Measurements from ENCODE around the gene ATAD3C. TPM values are rescaled to one million over a fixed set of nuclear protein-coding genes. Genes with fewer than 3 reads are reported as not detected.
"Not testable (repeated sequence)": the region's sequence is repeated elsewhere in the genome, so short reads cannot be mapped to it uniquely, and the experiment has no call there.

ATAD3C gene
- total and polyA plus RNA-seq, 2 of the 4 experiments (the other 2 are of a cell fraction), result not detected

- H3K9me1 ChIP-seq (ENCODE audit: insufficient read depth, low read length); H3K56ac ChIP-seq (ENCODE audit: extremely low read depth, insufficient read depth, low read length); H2BK5ac ChIP-seq (ENCODE audit: low read depth, low read length, poor library complexity, severe bottlenecking); H3K9ac ChIP-seq (ENCODE audit: low read depth, low read length); CTCF ChIA-PET; in situ Hi-C loops (cut with MboI; ENCODE audit: low sequenced_read_pairs); H3K4ac ChIP-seq (ENCODE audit: low read depth, low read length); DNase-seq; H3K14ac ChIP-seq (replicated peaks; ENCODE audit: low read depth, low read length); H3K4me3 ChIP-seq (ENCODE audit: insufficient read depth, low read depth, low read length); H2AK9ac ChIP-seq (replicated peaks; ENCODE audit: low read depth, low read length, poor library complexity); BruUV-seq (replicated peaks); H4K91ac ChIP-seq (ENCODE audit: insufficient read depth, low read depth, low read length); H3K27ac ChIP-seq (ENCODE audit: insufficient read depth, low read length); H2BK20ac ChIP-seq (ENCODE audit: low read depth, low read length); H3K9me3 ChIP-seq (ENCODE audit: control insufficient read depth, insufficient read depth, low read length); H2BK15ac ChIP-seq (ENCODE audit: low read depth, low read length); H3K4me2 ChIP-seq (ENCODE audit: low read depth, low read length); H4K5ac ChIP-seq (ENCODE audit: low read depth, low read length); H2BK120ac ChIP-seq (ENCODE audit: low read depth, low read length); H4K8ac ChIP-seq (ENCODE audit: low read depth in 2 of 2, low read length in 2 of 2); intact Hi-C loops (cut with micrococcal nuclease); H3K4me1 ChIP-seq (ENCODE audit: control insufficient read depth, insufficient read depth, low read length); ATAC-seq (ENCODE audit: low read depth); POLR2A ChIA-PET (ENCODE audit: unreplicated experiment); H3K18ac ChIP-seq (ENCODE audit: low read depth, low read length); H3K27me3 ChIP-seq (ENCODE audit: control insufficient read depth, insufficient read depth, low read length); H2AK5ac ChIP-seq (ENCODE audit: low read depth, low read length); dilution Hi-C loops (cut with HindIII; ENCODE audit: low sequenced_read_pairs, unreplicated experiment); H4K20me1 ChIP-seq (ENCODE audit: insufficient read depth, low read length); H3K79me1 ChIP-seq (ENCODE audit: low read depth in 1 of 2, low read length in 2 of 2); H3K23ac ChIP-seq (ENCODE audit: low read depth, low read length); H3K36me3 ChIP-seq (ENCODE audit: control insufficient read depth, insufficient read depth, low read length); H2AFZ ChIP-seq (replicated peaks; ENCODE audit: low read length, poor library complexity): not testable (repeated sequence)
- no CpG with 5 or more reads among the region's 19 CpGs for WGBS, 2 experiments (ENCODE audit: extremely low coverage in 2 of 2, insufficient read length in 1 of 2)
Measured at GRCh38 chr1:1459156-1459555, 9.7 kb downstream of the ATAD3C start.

GRCh38 chr1:1459711-1460110 lies 10.2 kb downstream of the ATAD3C start:
- H4K8ac ChIP-seq (ENCODE audit: low read depth in 2 of 2, low read length in 2 of 2); H3K27me3 ChIP-seq (ENCODE audit: control insufficient read depth, insufficient read depth, low read length); H3K56ac ChIP-seq (ENCODE audit: extremely low read depth, insufficient read depth, low read length); CTCF ChIA-PET; H3K14ac ChIP-seq (replicated peaks; ENCODE audit: low read depth, low read length); H3K27ac ChIP-seq (ENCODE audit: insufficient read depth, low read length); H4K20me1 ChIP-seq (ENCODE audit: insufficient read depth, low read length); H3K9me1 ChIP-seq (ENCODE audit: insufficient read depth, low read length); H2BK15ac ChIP-seq (ENCODE audit: low read depth, low read length); BruUV-seq (replicated peaks); H2BK20ac ChIP-seq (ENCODE audit: low read depth, low read length); POLR2A ChIA-PET (ENCODE audit: unreplicated experiment); H3K79me1 ChIP-seq (ENCODE audit: low read depth in 1 of 2, low read length in 2 of 2); H4K5ac ChIP-seq (ENCODE audit: low read depth, low read length); ATAC-seq (ENCODE audit: low read depth); H3K4me1 ChIP-seq (ENCODE audit: control insufficient read depth, insufficient read depth, low read length); intact Hi-C loops (cut with micrococcal nuclease); H3K36me3 ChIP-seq (ENCODE audit: control insufficient read depth, insufficient read depth, low read length); H2AK5ac ChIP-seq (ENCODE audit: low read depth, low read length); H4K91ac ChIP-seq (ENCODE audit: insufficient read depth, low read depth, low read length); H3K4ac ChIP-seq (ENCODE audit: low read depth, low read length); H3K9me3 ChIP-seq (ENCODE audit: control insufficient read depth, insufficient read depth, low read length); H2AFZ ChIP-seq (replicated peaks; ENCODE audit: low read length, poor library complexity); H3K4me2 ChIP-seq (ENCODE audit: low read depth, low read length); dilution Hi-C loops (cut with HindIII; ENCODE audit: low sequenced_read_pairs, unreplicated experiment); H2BK120ac ChIP-seq (ENCODE audit: low read depth, low read length); H3K4me3 ChIP-seq (ENCODE audit: insufficient read depth, low read depth, low read length); H3K9ac ChIP-seq (ENCODE audit: low read depth, low read length); H2BK5ac ChIP-seq (ENCODE audit: low read depth, low read length, poor library complexity, severe bottlenecking); in situ Hi-C loops (cut with MboI; ENCODE audit: low sequenced_read_pairs); H2AK9ac ChIP-seq (replicated peaks; ENCODE audit: low read depth, low read length, poor library complexity); DNase-seq; H3K18ac ChIP-seq (ENCODE audit: low read depth, low read length); H3K23ac ChIP-seq (ENCODE audit: low read depth, low read length): not testable (repeated sequence)
- 79% methylated on average over 8 of the region's 14 CpGs; no CpG with 5 or more reads in 1 of the 2 experiments for WGBS, 2 experiments (ENCODE audit: extremely low coverage in 2 of 2, insufficient read length in 1 of 2)
